ENCODE data around the gene CIDEB. TPM values are rescaled to one million over a fixed set of nuclear protein-coding genes. Genes with fewer than 3 reads are reported as not detected.

CIDEB gene
- total RNA-seq, 1 donor from 2014 or later: 4.6 TPM

Other genes starting within 250 kb of the CIDEB start
- gene CPNE6, start 236.4 kb downstream of the CIDEB start, total RNA-seq: not detected in 2 replicates
- gene PCK2, start 213.7 kb downstream of the CIDEB start, total RNA-seq: 5.8 and 10.5 TPM in 2 replicates
- 90.7 and 93.9 TPM in 2 replicates for gene DCAF11, start 193.2 kb downstream of the CIDEB start, total RNA-seq
- gene NRL, start 193.0 kb downstream of the CIDEB start, total RNA-seq: 0.88 and 2.6 TPM in 2 replicates
- 0.42 and 0.51 TPM in 2 replicates for gene FITM1, start 177.3 kb downstream of the CIDEB start, total RNA-seq
- gene PSME1, start 171.8 kb downstream of the CIDEB start, total RNA-seq: 167 TPM in 2 replicates
- gene EMC9, start 166.4 kb downstream of the CIDEB start, total RNA-seq: 21.4 and 26.4 TPM in 2 replicates
- gene PSME2, start 161.4 kb downstream of the CIDEB start, total RNA-seq: 108 and 110 TPM in 2 replicates
- gene RNF31, start 160.5 kb downstream of the CIDEB start, total RNA-seq: 53.2 and 54.1 TPM in 2 replicates
- gene IRF9, start 146.7 kb downstream of the CIDEB start, total RNA-seq: 37.8 and 55.5 TPM in 2 replicates
- 2.7 and 4.2 TPM in 2 replicates for gene REC8, start 135.9 kb downstream of the CIDEB start, total RNA-seq
- gene IPO4, start 119.2 kb downstream of the CIDEB start, total RNA-seq: 28.8 and 60.6 TPM in 2 replicates
- gene TM9SF1, start 112.5 kb downstream of the CIDEB start, total RNA-seq: 63.5 and 82.5 TPM in 2 replicates
- not detected in 2 replicates for gene TSSK4, start 102.3 kb downstream of the CIDEB start, total RNA-seq
- gene CHMP4A, start 94.5 kb downstream of the CIDEB start, total RNA-seq: 36.8 and 39.3 TPM in 2 replicates
- 5.9 and 23.7 TPM in 2 replicates for gene MDP1, start 91.9 kb downstream of the CIDEB start, total RNA-seq
- gene NEDD8, start 75.6 kb downstream of the CIDEB start, total RNA-seq: 197 and 248 TPM in 2 replicates
- gene GMPR2, start 75.0 kb downstream of the CIDEB start, total RNA-seq: 108 and 121 TPM in 2 replicates
- 68.4 and 71.7 TPM in 2 replicates for gene TINF2, start 65.4 kb downstream of the CIDEB start, total RNA-seq
- gene TGM1, start 44.8 kb downstream of the CIDEB start, total RNA-seq: 0.17 and 0.51 TPM in 2 replicates
- gene RABGGTA, start 36.4 kb downstream of the CIDEB start, total RNA-seq: 27.9 and 28.6 TPM in 2 replicates
- gene DHRS1, start 8.2 kb downstream of the CIDEB start, total RNA-seq: 10.6 and 16.7 TPM in 2 replicates
- gene NOP9, start 8.1 kb downstream of the CIDEB start, total RNA-seq: 30.1 and 33.5 TPM in 2 replicates
- gene LTB4R2, start 2.2 kb upstream of the CIDEB start, total RNA-seq: 5.9 and 9.7 TPM in 2 replicates
- gene LTB4R, start 3.5 kb upstream of the CIDEB start, total RNA-seq: 3.5 and 3.6 TPM in 2 replicates
- gene ADCY4, start 27.1 kb upstream of the CIDEB start, total RNA-seq: 68.4 and 138 TPM in 2 replicates
- 4.7 and 5.8 TPM in 2 replicates for gene RIPK3, start 32.0 kb upstream of the CIDEB start, total RNA-seq
- 8.8 and 11.1 TPM in 2 replicates for gene NFATC4, start 60.2 kb upstream of the CIDEB start, total RNA-seq
- gene NYNRIN, start 91.0 kb upstream of the CIDEB start, total RNA-seq: 12.6 and 17.0 TPM in 2 replicates
- gene CBLN3, start 121.7 kb upstream of the CIDEB start, total RNA-seq: 0.84 and 1.0 TPM in 2 replicates
- gene KHNYN, start 122.0 kb upstream of the CIDEB start, total RNA-seq: 55.5 and 67.0 TPM in 2 replicates
- gene SDR39U1, start 134.8 kb upstream of the CIDEB start, total RNA-seq: 9.3 and 79.1 TPM in 2 replicates
- gene CMA1, start 200.3 kb upstream of the CIDEB start, total RNA-seq: not detected in 2 replicates